K562 (cell line): Measurements from ENCODE around the gene COL23A1. TPM values are rescaled to one million over a fixed set of nuclear protein-coding genes. Genes with fewer than 3 reads are reported as not detected.

Experiments used
- ATF3 ChIP-seq, 2 experiments: fragments of 450-650 bp in 1 of 2; sonication (generic) in 1 of 2; formaldehyde crosslinking in 1 of 2; IDR thresholded peaks in 1 of 2; conservative IDR thresholded peaks in 1 of 2; 2 replicates each; pipeline versions ENCODE4 v1.6.1 to v1.8.1; 2016 to 2023; ENCODE audit warnings: mild to moderate bottlenecking in 2 of 2, moderate library complexity in 2 of 2, inconsistent platforms in 1 of 2, missing genetic modification reagents in 1 of 2
- ATF4 ChIP-seq: fragments of 450-650 bp; formaldehyde crosslinking; IDR thresholded peaks from 2 replicates; pipeline ENCODE4 v1.4.0; 2022; ENCODE audit warnings: mild to moderate bottlenecking, moderate library complexity
- CBX3 ChIP-seq, 2 experiments: IDR thresholded peaks; 1 replicate in 1 of 2; 2 replicates in 1 of 2; pipeline ENCODE4 v1.6.1; 2012; ENCODE audit warnings: inconsistent platforms in 2 of 2, low read length in 2 of 2, borderline replicate concordance in 1 of 2, control low read depth in 1 of 2
- EP400 ChIP-seq: fragments of 450-650 bp; IDR thresholded peaks from 2 replicates; pipeline ENCODE4 v1.6.1; 2017; ENCODE audit warnings: antibody characterized with exemption, mild to moderate bottlenecking, moderate library complexity
- HDAC8 ChIP-seq: fragments of 450-650 bp; IDR thresholded peaks from 2 replicates; pipeline ENCODE4 v1.6.1; 2016; ENCODE audit warnings: mild to moderate bottlenecking, missing genetic modification characterization, moderate library complexity, missing compliant biosample characterization
- HINFP ChIP-seq: fragments of 450-650 bp; conservative IDR thresholded peaks from 2 replicates; pipeline ENCODE4 v1.6.1; 2016; ENCODE audit warnings: missing genetic modification characterization, low read depth, mild to moderate bottlenecking, control low read depth, missing compliant biosample characterization
- L3MBTL2 ChIP-seq: fragments of 450-650 bp; IDR thresholded peaks from 2 replicates; pipeline ENCODE4 v1.6.1; 2016; ENCODE audit warnings: mild to moderate bottlenecking, moderate library complexity
- NFE2L1 ChIP-seq: fragments of 450-650 bp; IDR thresholded peaks from 2 replicates; pipeline ENCODE4 v1.6.1; 2016; ENCODE audit warnings: missing genetic modification characterization, low read depth, mild to moderate bottlenecking, missing compliant biosample characterization, moderate library complexity, borderline replicate concordance
- PRPF4 ChIP-seq: fragments of 200-400 bp; formaldehyde crosslinking; IDR thresholded peaks from one replicate; pipeline ENCODE4 v1.6.1; 2017; ENCODE audit warnings: low read length, low read depth, mild to moderate bottlenecking; ENCODE audit not compliant: insufficient read depth, poor library complexity, severe bottlenecking
- RBM14 ChIP-seq: fragments of 200-400 bp; formaldehyde crosslinking; IDR thresholded peaks from 2 replicates; pipeline ENCODE4 v1.6.1; 2018; ENCODE audit warnings: low read depth, mild to moderate bottlenecking, low read length, moderate library complexity, borderline replicate concordance; ENCODE audit not compliant: insufficient read depth
- SRSF9 ChIP-seq: fragments of 200-400 bp; formaldehyde crosslinking; IDR thresholded peaks from 2 replicates; pipeline ENCODE4 v1.6.1; 2017; ENCODE audit warnings: low read depth, low read length, borderline replicate concordance
- ZBTB9 ChIP-seq: fragments of 450-650 bp; formaldehyde crosslinking; IDR thresholded peaks from 2 replicates; pipeline ENCODE4 v1.4.0; 2020; ENCODE audit warnings: mild to moderate bottlenecking, moderate library complexity
- ZNF212 ChIP-seq: fragments of 450-650 bp; formaldehyde crosslinking; IDR thresholded peaks from 2 replicates; pipeline ENCODE4 v1.4.0; 2020; ENCODE audit warnings: mild to moderate bottlenecking
- ZNF232 ChIP-seq: sonication (generic); formaldehyde crosslinking; IDR thresholded peaks from 2 replicates; pipeline ENCODE4 v1.8.0; 2022; ENCODE audit warnings: mild to moderate bottlenecking, missing genetic modification reagents
- ZNF239 ChIP-seq: fragments of 250-450 bp; sonication (Bioruptor Pico); IDR thresholded peaks from 2 replicates; pipeline ENCODE4 v1.4.0; 2020; ENCODE audit warnings: mild to moderate bottlenecking
- polyA plus RNA-seq, 8 experiments: library from polyadenylated mRNA; depleted of rRNA in 4 of 8; stranded (reverse) in 5 of 8; unstranded in 3 of 8; fragments of >200 nt; fragmentation: Nextera tagmentation in 2 of 8; fragmentation: Illumina TruSeq in 1 of 8; extraction: Ambion mirVana in 2 of 8; extraction: Trizol in 1 of 8; gene quantifications; 2 replicates each; pipeline versions ENCODE4 v1.2.1 to v1.2.3, GENCODE V29; 2011 to 2014; ENCODE audit warnings: inconsistent platforms in 1 of 8, missing spikeins in 1 of 8
- total RNA-seq, 7 experiments: library from RNA; depleted of rRNA in 6 of 7; stranded (reverse); fragments of >200 nt in 6 of 7; fragmentation: Illumina TruSeq in 2 of 7; extraction: Trizol in 2 of 7; gene quantifications; 2 replicates each; pipeline versions ENCODE4 v1.2.1 to v1.2.3, GENCODE V29; 2011 to 2021; ENCODE audit warnings: low replicate concordance in 1 of 7
- TF ChIP-seq, protein P1 (sequence below): sonication (generic); formaldehyde crosslinking; IDR thresholded peaks from 2 replicates; pipeline ENCODE4 v1.8.1; 2023; ENCODE audit warnings: mild to moderate bottlenecking, missing genetic modification reagents
- TF ChIP-seq, protein P2 (sequence below), 2 experiments: IDR thresholded peaks; 2 replicates each; pipeline ENCODE4 v1.6.1; 2011; ENCODE audit warnings: borderline replicate concordance in 1 of 2, control low read depth in 1 of 2, low read depth in 1 of 2, low read length in 1 of 2, mild to moderate bottlenecking in 1 of 2, mixed read lengths in 1 of 2, moderate library complexity in 1 of 2; ENCODE audit not compliant: insufficient read depth in 1 of 2, insufficient read length in 1 of 2, poor library complexity in 1 of 2, severe bottlenecking in 1 of 2; ENCODE audit errors: extremely low read depth in 1 of 2
- TF ChIP-seq, protein P3 (sequence below): fragments of 250-450 bp; sonication (Bioruptor Pico); IDR thresholded peaks from 2 replicates; pipeline ENCODE4 v1.9.0; 2021; ENCODE audit warnings: mild to moderate bottlenecking

Gene COL23A1
- total and polyA plus RNA-seq, 9 of the 15 experiments (the other 6 are each of a cell fraction or from before 2014, with no cell fraction given) = 0.09 TPM; not detected in 8

DNA sequence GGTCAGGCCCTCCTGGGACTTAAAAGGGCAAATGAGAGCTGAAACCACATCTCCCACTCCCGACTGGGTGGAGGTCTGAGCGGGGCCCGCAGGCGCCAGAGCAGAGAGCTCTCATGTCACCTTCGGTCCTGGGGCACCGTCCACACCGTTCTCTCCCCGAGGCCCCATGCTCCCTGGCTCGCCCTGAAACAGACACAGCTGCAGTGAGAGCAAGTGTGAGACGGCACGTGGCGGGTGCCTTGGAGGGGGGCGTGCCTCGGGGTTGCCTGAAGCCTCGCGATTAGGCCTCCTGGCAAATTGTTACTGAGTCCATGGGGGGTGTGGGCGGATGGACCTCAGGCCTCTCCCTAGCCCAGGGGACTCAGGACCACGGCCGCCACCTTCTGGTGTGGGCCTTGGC, 333.4 kb downstream of the COL23A1 start (continued):
- TF ChIP-seq L3MBTL2 (peak; percentile 40; the same call in 1 of the 2 replicates), ZNF239 (no peak), ZNF232 (CRISPR knock-in tag) (no peak), PRPF4 (no peak), HDAC8 (tag) (no peak), ATF4 (no peak), EP400 (no peak), SRSF9 (no peak), ATF3 (IDR thresholded peaks at IDR 0.05) (no peak), ATF3 (CRISPR knock-in tag; conservative IDR thresholded peaks at IDR 0.05) (no peak), CBX3 (IDR thresholded peaks at IDR 0.05; ENCODE audit: borderline replicate concordance in 1 of 2, low read length in 2 of 2) (no peak), ZNF212 (CRISPR knock-in tag) (no peak), HINFP (tag) (no peak), ZBTB9 (CRISPR knock-in tag) (no peak), NFE2L1 (tag) (no peak), RBM14 (no peak)
- TF ChIP-seq, protein P1, sequence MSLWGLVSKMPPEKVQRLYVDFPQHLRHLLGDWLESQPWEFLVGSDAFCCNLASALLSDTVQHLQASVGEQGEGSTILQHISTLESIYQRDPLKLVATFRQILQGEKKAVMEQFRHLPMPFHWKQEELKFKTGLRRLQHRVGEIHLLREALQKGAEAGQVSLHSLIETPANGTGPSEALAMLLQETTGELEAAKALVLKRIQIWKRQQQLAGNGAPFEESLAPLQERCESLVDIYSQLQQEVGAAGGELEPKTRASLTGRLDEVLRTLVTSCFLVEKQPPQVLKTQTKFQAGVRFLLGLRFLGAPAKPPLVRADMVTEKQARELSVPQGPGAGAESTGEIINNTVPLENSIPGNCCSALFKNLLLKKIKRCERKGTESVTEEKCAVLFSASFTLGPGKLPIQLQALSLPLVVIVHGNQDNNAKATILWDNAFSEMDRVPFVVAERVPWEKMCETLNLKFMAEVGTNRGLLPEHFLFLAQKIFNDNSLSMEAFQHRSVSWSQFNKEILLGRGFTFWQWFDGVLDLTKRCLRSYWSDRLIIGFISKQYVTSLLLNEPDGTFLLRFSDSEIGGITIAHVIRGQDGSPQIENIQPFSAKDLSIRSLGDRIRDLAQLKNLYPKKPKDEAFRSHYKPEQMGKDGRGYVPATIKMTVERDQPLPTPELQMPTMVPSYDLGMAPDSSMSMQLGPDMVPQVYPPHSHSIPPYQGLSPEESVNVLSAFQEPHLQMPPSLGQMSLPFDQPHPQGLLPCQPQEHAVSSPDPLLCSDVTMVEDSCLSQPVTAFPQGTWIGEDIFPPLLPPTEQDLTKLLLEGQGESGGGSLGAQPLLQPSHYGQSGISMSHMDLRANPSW (CRISPR knock-in tag) = no peak
- TF ChIP-seq, protein P2, sequence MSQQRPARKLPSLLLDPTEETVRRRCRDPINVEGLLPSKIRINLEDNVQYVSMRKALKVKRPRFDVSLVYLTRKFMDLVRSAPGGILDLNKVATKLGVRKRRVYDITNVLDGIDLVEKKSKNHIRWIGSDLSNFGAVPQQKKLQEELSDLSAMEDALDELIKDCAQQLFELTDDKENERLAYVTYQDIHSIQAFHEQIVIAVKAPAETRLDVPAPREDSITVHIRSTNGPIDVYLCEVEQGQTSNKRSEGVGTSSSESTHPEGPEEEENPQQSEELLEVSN (IDR thresholded peaks at IDR 0.05; ENCODE audit: borderline replicate concordance in 1 of 2, extremely low read depth in 1 of 2, insufficient read depth in 1 of 2, insufficient read length in 1 of 2, low read depth in 1 of 2, low read length in 1 of 2, poor library complexity in 1 of 2, severe bottlenecking in 1 of 2) = peak in 1 of 2 experiments; percentile 38
- TF ChIP-seq, protein P3, sequence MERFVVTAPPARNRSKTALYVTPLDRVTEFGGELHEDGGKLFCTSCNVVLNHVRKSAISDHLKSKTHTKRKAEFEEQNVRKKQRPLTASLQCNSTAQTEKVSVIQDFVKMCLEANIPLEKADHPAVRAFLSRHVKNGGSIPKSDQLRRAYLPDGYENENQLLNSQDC (CRISPR knock-in tag) = no peak
